Right lobe of liver (tissue), 4 donors: Measurements from ENCODE around the gene IL23R.

Source experiments
- CTCF ChIP-seq, 4 donors: fragments of 200-600 bp in 3 of 4; fragments of 450-650 bp in 1 of 4; IDR thresholded peaks; one replicate each; pipeline versions ENCODE4 v1.5.1 to v1.8.0; 2016 to 2022; ENCODE audit warnings: antibody characterized with exemption in 4 of 4, mild to moderate bottlenecking in 2 of 4
- POLR2A ChIP-seq: fragments of 450-650 bp; IDR thresholded peaks from one replicate; pipeline ENCODE4 v1.6.1; 2017; ENCODE audit warnings: antibody characterized with exemption, mild to moderate bottlenecking
- donor health status: DM: no; HTN: no; CAD: no.
- donor health status: DM: no; HTN: no; CAD: no.
- donor health status: DM: no; HTN: yes; CAD: no.

DNA sequence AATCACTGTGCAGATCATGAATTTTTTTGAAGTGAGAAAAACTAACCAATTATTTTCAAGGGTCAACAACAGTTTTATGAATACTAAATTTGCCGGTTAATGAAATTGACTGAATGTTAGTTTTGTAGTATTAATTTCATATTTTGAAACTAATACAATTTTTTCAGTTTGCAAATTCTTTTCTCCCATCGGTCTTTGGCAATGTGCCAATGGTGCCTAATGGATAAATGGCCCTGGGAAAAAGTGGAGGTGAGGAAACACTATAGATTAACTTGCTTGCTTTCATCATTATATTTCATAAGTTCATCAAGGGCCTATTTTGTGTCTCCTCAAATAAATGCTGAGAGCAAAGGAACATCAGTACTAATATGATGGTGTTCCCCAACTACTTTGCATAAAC lies 35.6 kb upstream of the IL23R start:
- TF ChIP-seq CTCF (IDR thresholded peaks at IDR 0.05), result no peak
- no peak for TF ChIP-seq POLR2A
